OCI-LY1 (cell line): ENCODE data around the gene FAM222B.

Experiments
- H2AFZ ChIP-seq: fragments of 200-600 bp; sonication (generic), shearing (Covaris generic); 2 replicates; pipeline ENCODE4 v1.6.0; 2014; ENCODE audit warnings: antibody characterized with exemption, mild to moderate bottlenecking, low read length
- H3F3A ChIP-seq: fragments of 200-600 bp; sonication (generic), shearing (Covaris generic); 2 replicates; pipeline ENCODE4 v1.6.0; 2014; ENCODE audit warnings: mild to moderate bottlenecking, antibody characterized with exemption, low read length, moderate library complexity; ENCODE audit not compliant: insufficient read depth
- H3K27ac ChIP-seq: fragments of 200-600 bp; sonication (generic); 2 replicates; pipeline ENCODE4 v1.5.1; 2014; ENCODE audit warnings: low read length, mixed run types, mild to moderate bottlenecking, low read depth; ENCODE audit not compliant: poor library complexity, severe bottlenecking
- H3K27me3 ChIP-seq: fragments of 200-600 bp; sonication (generic); 2 replicates; pipeline ENCODE4 v1.6.0; 2014; ENCODE audit warnings: antibody characterized with exemption, mild to moderate bottlenecking, low read length, moderate library complexity; ENCODE audit not compliant: insufficient read depth
- H3K36me3 ChIP-seq: fragments of 200-600 bp; sonication (generic); 2 replicates; pipeline ENCODE4 v1.6.1; 2014; ENCODE audit warnings: mild to moderate bottlenecking, antibody characterized with exemption, low read length, moderate library complexity, mixed read lengths; ENCODE audit not compliant: insufficient read depth
- H3K4me1 ChIP-seq: fragments of 200-600 bp; sonication (generic); 2 replicates; pipeline ENCODE4 v1.5.1; 2014; ENCODE audit warnings: mild to moderate bottlenecking, low read length, moderate library complexity; ENCODE audit not compliant: insufficient read depth, severe bottlenecking
- H3K4me2 ChIP-seq: fragments of 200-600 bp; sonication (generic), shearing (Covaris generic); 2 replicates; pipeline ENCODE4 v1.6.1; 2014; ENCODE audit warnings: low read length
- H3K4me3 ChIP-seq: fragments of 200-600 bp; sonication (generic); 2 replicates; pipeline ENCODE4 v1.5.1; 2014; ENCODE audit warnings: low read length, low read depth, mild to moderate bottlenecking, mixed read lengths; ENCODE audit not compliant: poor library complexity, severe bottlenecking
- H3K79me2 ChIP-seq: fragments of 200-600 bp; shearing (Covaris generic); 2 replicates; pipeline ENCODE4 v1.6.1; 2016; ENCODE audit warnings: mixed run types, low read length, mixed read lengths; ENCODE audit not compliant: insufficient read depth
- H3K9ac ChIP-seq: fragments of 200-600 bp; sonication (generic), shearing (Covaris generic); 2 replicates; pipeline ENCODE4 v1.6.1; 2014; ENCODE audit warnings: mild to moderate bottlenecking, low read length, mixed read lengths
- H3K9me2 ChIP-seq: fragments of 200-600 bp; sonication (generic), shearing (Covaris generic); 2 replicates; pipeline ENCODE4 v1.6.1; 2014; ENCODE audit warnings: low read depth, mild to moderate bottlenecking, low read length, mixed read lengths
- H3K9me3 ChIP-seq: fragments of 200-600 bp; shearing (Covaris generic); 2 replicates; pipeline ENCODE4 v1.6.1; 2014; ENCODE audit warnings: low read length, mixed read lengths
- H4K20me1 ChIP-seq: fragments of 200-600 bp; sonication (generic), shearing (Covaris generic); 2 replicates; pipeline ENCODE4 v1.6.0; 2016; ENCODE audit warnings: mild to moderate bottlenecking, low read length; ENCODE audit not compliant: insufficient read depth
- CTCF ChIP-seq: fragments of 200-600 bp; sonication (generic), shearing (Covaris generic); IDR thresholded peaks from 2 replicates; pipeline ENCODE4 v1.5.1; 2017; ENCODE audit warnings: mild to moderate bottlenecking, antibody characterized with exemption, low read length, moderate library complexity, mixed read lengths
- EZH2 ChIP-seq: fragments of 200-600 bp; sonication (generic), shearing (Covaris generic); IDR thresholded peaks from 2 replicates; pipeline ENCODE4 v1.8.0; 2017; ENCODE audit warnings: borderline replicate concordance, mixed run types, mild to moderate bottlenecking, antibody characterized with exemption, low read length, moderate library complexity, mixed read lengths

Gene FAM222B

GRCh38 chr17:28734712-28735241 lies 107.8 kb downstream of the FAM222B start:
- H3K27ac ChIP-seq: peak overlapping the region; percentile 50
- H3K36me3 ChIP-seq: peaks cover 29% of the 10 kb centered on the region
- no peaks in the 10 kb centered on the region for H3K9me2 ChIP-seq
- H3K79me2 ChIP-seq: no peaks in the 10 kb centered on the region
- H3K4me1 ChIP-seq: peaks cover 25% of the 10 kb centered on the region
- H3K27me3 ChIP-seq: no peaks in the 10 kb centered on the region
- H3F3A ChIP-seq: no peaks in the 10 kb centered on the region
- no peaks in the 10 kb centered on the region for H4K20me1 ChIP-seq
- H2AFZ ChIP-seq: no peak overlapping the region
- H3K9me3 ChIP-seq: peaks cover 3% of the 10 kb centered on the region
- H3K9ac ChIP-seq: no peak overlapping the region
- no peak overlapping the region for H3K4me3 ChIP-seq
- no peak for TF ChIP-seq CTCF
- no peak for TF ChIP-seq EZH2
- H3K4me2 ChIP-seq: no peak overlapping the region

- no peaks in the 10 kb centered on the region for H4K20me1 ChIP-seq
- H3K79me2 ChIP-seq: no peaks in the 10 kb centered on the region
- H3K9me3 ChIP-seq: peaks cover 3% of the 10 kb centered on the region
- H3K4me3 ChIP-seq: no peak overlapping the region
- no peak overlapping the region for H3K4me2 ChIP-seq
- H3K4me1 ChIP-seq: peaks cover 21% of the 10 kb centered on the region
- TF ChIP-seq CTCF: no peak
- TF ChIP-seq EZH2: no peak
- H3K27me3 ChIP-seq: no peaks in the 10 kb centered on the region
- no peaks in the 10 kb centered on the region for H3F3A ChIP-seq
- H3K9me2 ChIP-seq: no peaks in the 10 kb centered on the region
- no peak overlapping the region for H3K9ac ChIP-seq
- peak overlapping the region; percentile 28 for H3K27ac ChIP-seq
- peaks cover 16% of the 10 kb centered on the region for H3K36me3 ChIP-seq
- H2AFZ ChIP-seq: no peak overlapping the region
Measured at GRCh38 chr17:28733346-28733745, 109.2 kb downstream of the FAM222B start.

- H3K36me3 ChIP-seq: peaks cover 9% of the 10 kb centered on the region; the same call in 1 of the 2 replicates
- H2AFZ ChIP-seq: no peak overlapping the region
- H4K20me1 ChIP-seq: no peaks in the 10 kb centered on the region
- H3K9me3 ChIP-seq: no peaks in the 10 kb centered on the region
- TF ChIP-seq EZH2 (no peak), CTCF (no peak)
- no peak overlapping the region for H3K9ac ChIP-seq
- H3K4me3 ChIP-seq: no peak overlapping the region
- peaks cover 33% of the 10 kb centered on the region for H3K4me1 ChIP-seq
- 0 out of 2 replicates have a peak, but pooled peaks cover under 1% of the 10 kb centered on the region for H3F3A ChIP-seq
- H3K79me2 ChIP-seq: no peaks in the 10 kb centered on the region
- H3K27me3 ChIP-seq: no peaks in the 10 kb centered on the region
- H3K4me2 ChIP-seq: no peak overlapping the region
- no peak overlapping the region for H3K27ac ChIP-seq
- no peaks in the 10 kb centered on the region for H3K9me2 ChIP-seq
Measured at GRCh38 chr17:28729950-28730330, 112.7 kb downstream of the FAM222B start.
